Lung (tissue), 12 donors: ENCODE results near the gene MAST1. TPM values are rescaled to one million over a fixed set of nuclear protein-coding genes. Genes with fewer than 3 reads are reported as not detected.

ENCODE experiments used
- ATAC-seq: fragments of 200-7000 bp; cut with Tn5 transposase; one replicate; pipeline ENCODE4 v1.9.1; 2020; ENCODE audit warnings: moderate number of reproducible peaks; ENCODE audit not compliant: insufficient read depth, low FRiP score
- DNase-seq, 3 donors: peaks; one replicate each; pipeline ENCODE4 v3.0.0-alpha.2; 2013 to 2017
- H3K27ac ChIP-seq, 2 donors: one replicate each; pipeline ENCODE4 v1.5.1; 2013; ENCODE audit warnings: mild to moderate bottlenecking in 2 of 2, moderate library complexity in 2 of 2, control low read depth in 1 of 2, inconsistent platforms in 1 of 2, low read depth in 1 of 2, low read length in 1 of 2
- H3K27me3 ChIP-seq, 3 donors: one replicate each; pipeline ENCODE4 v1.5.1; 2013; ENCODE audit warnings: low read length in 2 of 3; ENCODE audit not compliant: control insufficient read depth in 3 of 3, insufficient read depth in 3 of 3
- H3K36me3 ChIP-seq, 4 donors: one replicate each; pipeline ENCODE4 v1.5.1; 2013; ENCODE audit warnings: low read length in 4 of 4, mild to moderate bottlenecking in 1 of 4, moderate library complexity in 1 of 4; ENCODE audit not compliant: control insufficient read depth in 4 of 4, insufficient read depth in 4 of 4
- H3K4me1 ChIP-seq, 5 donors: one replicate each; pipeline ENCODE4 v1.5.1; 2013; ENCODE audit warnings: low read length in 5 of 5, mild to moderate bottlenecking in 2 of 5, moderate library complexity in 1 of 5; ENCODE audit not compliant: control insufficient read depth in 5 of 5, insufficient read depth in 5 of 5
- H3K4me3 ChIP-seq: one replicate; pipeline ENCODE4 v1.5.1; 2013; ENCODE audit warnings: mild to moderate bottlenecking, control low read depth, moderate library complexity
- H3K9ac ChIP-seq, 2 donors: one replicate each; pipeline ENCODE4 v1.5.1; 2013; ENCODE audit warnings: low read length in 2 of 2, control low read depth in 1 of 2; ENCODE audit not compliant: insufficient read depth in 1 of 2
- H3K9me3 ChIP-seq, 4 donors: one replicate each; pipeline ENCODE4 v1.5.1; 2013; ENCODE audit warnings: low read length in 3 of 4, mild to moderate bottlenecking in 1 of 4, moderate library complexity in 1 of 4; ENCODE audit not compliant: control insufficient read depth in 4 of 4, insufficient read depth in 3 of 4
- WGBS, 2 donors: extraction: QIAGEN DNeasy Blood & Tissue Kit; methylation state at CpG; one replicate each; pipeline ENCODE4 v1.1.7; 2013; 5-methylcytosine and 5-hydroxymethylcytosine counted together
- polyA plus RNA-seq, 2 donors: library from polyadenylated mRNA; stranded (reverse); fragments of 200-250 nt; gene quantifications; one replicate each; pipeline ENCODE4 v1.2.1, GENCODE V29; 2013
- total RNA-seq, 2 donors: library from RNA; depleted of rRNA in 1 of 2; stranded (reverse); fragments of >200 nt in 1 of 2; gene quantifications; one replicate each; pipeline ENCODE4 v1.2.1, GENCODE V29; 2014 to 2021
- TF ChIP-seq, protein P1 (sequence below): IDR thresholded peaks from 2 replicates; pipeline ENCODE4 v1.5.1; 2012; ENCODE audit warnings: mild to moderate bottlenecking; ENCODE audit errors: control extremely low read depth, extremely low read depth
- donor health status: control.
- donor health status: control.
- donor health status: Bipolar disorder and iron deficiency.
- donor health status: healthy.
- donor health status: DM: yes; HTN: yes; CAD: no.

The MAST1 gene
- total and polyA plus RNA-seq, 4 donors, result 0.08 to 0.88 (median 0.41) TPM

DNA sequence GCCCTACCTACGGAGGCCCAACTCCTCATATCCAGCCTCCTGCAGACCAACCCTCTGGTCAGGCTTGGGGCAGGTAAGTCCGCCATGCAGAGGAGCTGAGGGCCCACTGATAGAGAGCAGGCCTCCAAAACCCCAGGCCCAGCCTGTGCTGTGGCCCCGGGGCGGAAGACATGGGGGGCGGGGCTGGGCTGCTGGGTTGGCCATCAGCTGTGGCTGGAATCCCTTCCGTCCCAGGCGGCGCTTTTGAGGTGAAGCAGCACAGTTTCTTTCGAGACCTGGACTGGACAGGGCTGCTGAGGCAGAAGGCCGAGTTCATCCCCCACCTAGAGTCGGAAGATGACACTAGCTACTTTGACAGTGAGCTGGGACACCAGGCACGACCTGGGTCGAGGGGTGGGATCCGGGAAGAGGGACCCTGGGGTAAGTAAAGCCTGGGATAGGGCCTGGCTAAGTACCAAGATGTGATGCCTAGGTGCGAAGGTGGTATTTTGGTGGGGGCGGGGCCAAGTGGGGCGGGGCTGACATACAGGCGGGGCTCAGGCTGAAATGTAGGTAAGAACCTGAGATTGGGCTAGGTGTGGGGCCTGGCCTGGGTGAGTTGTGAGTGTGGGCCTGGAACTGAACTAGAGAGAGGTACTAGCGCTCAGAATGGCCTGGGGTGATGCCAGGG lies 27.6 kb downstream of the MAST1 start:
- DNase-seq, result no peak
- Histone ChIP-seq H3K36me3 (no peaks in the 10 kb centered on the region), H3K27me3 (no peaks in the 10 kb centered on the region), H3K4me1 (peaks cover 0 to 9% (median 0%) of the 10 kb centered on the region in 5 donors), H3K9me3 (peaks cover 0 to 1% (median 0%) of the 10 kb centered on the region in 4 donors), H3K4me3 (no peak overlapping the region), H3K27ac (no peak overlapping the region), H3K9ac (no peak overlapping the region)
- 88 to 90% methylated on average over 19 of the region's 19 CpGs for WGBS, 2 donors
- ATAC-seq, result no peak
- TF ChIP-seq, protein P1, sequence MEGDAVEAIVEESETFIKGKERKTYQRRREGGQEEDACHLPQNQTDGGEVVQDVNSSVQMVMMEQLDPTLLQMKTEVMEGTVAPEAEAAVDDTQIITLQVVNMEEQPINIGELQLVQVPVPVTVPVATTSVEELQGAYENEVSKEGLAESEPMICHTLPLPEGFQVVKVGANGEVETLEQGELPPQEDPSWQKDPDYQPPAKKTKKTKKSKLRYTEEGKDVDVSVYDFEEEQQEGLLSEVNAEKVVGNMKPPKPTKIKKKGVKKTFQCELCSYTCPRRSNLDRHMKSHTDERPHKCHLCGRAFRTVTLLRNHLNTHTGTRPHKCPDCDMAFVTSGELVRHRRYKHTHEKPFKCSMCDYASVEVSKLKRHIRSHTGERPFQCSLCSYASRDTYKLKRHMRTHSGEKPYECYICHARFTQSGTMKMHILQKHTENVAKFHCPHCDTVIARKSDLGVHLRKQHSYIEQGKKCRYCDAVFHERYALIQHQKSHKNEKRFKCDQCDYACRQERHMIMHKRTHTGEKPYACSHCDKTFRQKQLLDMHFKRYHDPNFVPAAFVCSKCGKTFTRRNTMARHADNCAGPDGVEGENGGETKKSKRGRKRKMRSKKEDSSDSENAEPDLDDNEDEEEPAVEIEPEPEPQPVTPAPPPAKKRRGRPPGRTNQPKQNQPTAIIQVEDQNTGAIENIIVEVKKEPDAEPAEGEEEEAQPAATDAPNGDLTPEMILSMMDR, result no peak

DNA sequence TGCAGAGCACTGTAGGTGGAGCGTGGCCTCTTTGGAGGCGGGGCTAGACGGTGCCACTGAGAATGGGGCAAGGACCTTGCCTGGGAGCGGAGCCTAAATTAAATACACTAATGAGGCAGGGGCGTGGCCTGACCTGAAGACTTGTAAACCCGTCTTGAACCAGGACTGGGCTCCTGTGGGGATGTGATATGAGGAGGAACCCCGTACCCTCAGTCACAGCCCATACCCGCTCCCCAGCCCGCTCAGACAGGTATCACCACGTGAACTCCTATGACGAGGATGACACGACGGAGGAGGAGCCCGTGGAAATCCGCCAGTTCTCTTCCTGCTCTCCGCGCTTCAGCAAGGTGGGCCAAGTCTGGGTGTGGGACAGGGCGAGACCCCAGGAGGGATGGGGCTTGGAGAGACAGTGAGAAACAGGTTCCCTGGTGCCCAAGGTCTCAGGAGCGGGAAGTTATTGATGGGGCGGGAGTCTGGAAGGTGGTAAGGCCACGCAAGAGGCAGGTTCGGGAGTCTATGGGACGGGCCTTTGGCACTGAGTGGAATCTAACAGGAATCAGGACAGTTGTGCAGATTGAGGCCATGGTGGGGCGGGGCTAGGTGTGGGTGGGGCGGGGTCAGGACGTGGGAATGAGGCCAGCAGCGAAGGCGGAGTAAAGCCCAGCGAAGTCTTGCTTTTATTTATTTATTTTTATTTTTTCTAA lies 28.3 kb downstream of the MAST1 start:
- no peaks in the 10 kb centered on the region for H3K36me3 ChIP-seq
- H3K27me3 ChIP-seq, result no peaks in the 10 kb centered on the region
- peaks cover 0 to 9% (median 0%) of the 10 kb centered on the region in 5 donors for H3K4me1 ChIP-seq
- no peak for ATAC-seq
- peaks cover 0 to 1% (median 0%) of the 10 kb centered on the region in 4 donors for H3K9me3 ChIP-seq
- DNase-seq, result no peak
- no peak overlapping the region for H3K4me3 ChIP-seq
- H3K9ac ChIP-seq, result no peak overlapping the region
- TF ChIP-seq, protein P1, result no peak
- 89 to 90% methylated on average over 29 of the region's 29 CpGs for WGBS, 2 donors
- no peak overlapping the region for H3K27ac ChIP-seq

DNA sequence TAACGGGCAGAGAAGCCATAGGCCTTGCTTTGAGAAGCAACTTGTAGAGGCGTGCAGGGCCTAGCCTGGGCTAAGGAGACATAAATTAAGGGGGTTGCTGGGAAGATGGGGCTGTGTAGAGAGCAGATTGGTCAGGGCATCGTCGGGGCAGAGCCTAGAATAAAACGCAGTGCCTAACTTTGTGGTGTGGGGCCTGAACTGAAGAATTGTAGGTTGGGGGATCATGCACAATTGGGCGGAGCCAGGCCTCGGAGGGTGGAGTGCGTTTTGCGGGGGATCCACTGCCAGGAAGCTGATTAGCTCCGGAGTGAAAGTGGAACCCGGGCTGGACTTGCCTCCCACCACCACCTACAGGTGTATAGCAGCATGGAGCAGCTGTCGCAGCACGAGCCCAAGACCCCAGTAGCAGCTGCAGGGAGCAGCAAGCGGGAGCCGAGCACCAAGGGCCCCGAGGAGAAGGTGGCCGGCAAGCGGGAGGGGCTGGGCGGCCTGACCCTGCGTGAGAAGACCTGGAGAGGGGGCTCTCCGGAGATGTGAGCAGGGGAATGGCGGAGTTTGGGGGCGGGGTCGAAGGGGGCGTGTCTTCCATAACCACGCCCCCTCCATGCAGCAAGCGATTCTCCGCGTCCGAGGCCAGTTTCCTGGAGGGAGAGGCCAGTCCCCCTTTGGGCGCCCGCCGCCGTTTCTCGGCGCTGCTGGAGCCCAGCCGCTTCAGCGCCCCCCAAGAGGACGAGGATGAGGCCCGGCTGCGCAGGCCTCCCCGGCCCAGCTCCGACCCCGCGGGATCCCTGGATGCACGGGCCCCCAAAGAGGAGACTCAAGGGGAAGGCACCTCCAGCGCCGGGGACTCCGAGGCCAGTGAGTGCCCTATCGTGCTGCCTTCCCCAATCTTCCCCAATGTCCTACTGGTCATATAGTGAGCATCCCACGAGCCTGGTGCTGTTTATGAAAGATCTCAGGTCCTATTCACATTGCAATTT lies 29.1 kb downstream of the MAST1 start:
- peaks cover 0 to 9% (median 0%) of the 10 kb centered on the region in 5 donors for H3K4me1 ChIP-seq
- DNase-seq, result peak; percentile 85 to 87 (median 86)
- H3K27me3 ChIP-seq, result no peaks in the 10 kb centered on the region
- TF ChIP-seq, protein P1, result no peak
- peaks cover 0 to 1% (median 0%) of the 10 kb centered on the region in 4 donors for H3K9me3 ChIP-seq
- H3K9ac ChIP-seq, result peak overlapping the region in 1 of 2 donors; percentile 21
- ATAC-seq, result no peak
- WGBS, 2 donors, result 5 to 9% methylated on average over 49 to 51 of the region's 51 CpGs
- H3K27ac ChIP-seq, result no peak overlapping the region
- H3K36me3 ChIP-seq, result no peaks in the 10 kb centered on the region
- no peak overlapping the region for H3K4me3 ChIP-seq
